HEK293T (cell line): ENCODE measurements around the gene CXXC5.

ENCODE experiments used
- ARNT ChIP-seq: fragments of 450-650 bp; IDR thresholded peaks from 2 replicates; pipeline ENCODE4 v1.6.1; 2017; ENCODE audit warnings: mild to moderate bottlenecking
- BHLHE40 ChIP-seq: fragments of 450-650 bp; IDR thresholded peaks from 2 replicates; pipeline ENCODE4 v1.6.1; 2016; ENCODE audit warnings: mild to moderate bottlenecking, moderate library complexity, borderline replicate concordance
- FOXM1 ChIP-seq: fragments of 450-650 bp; IDR thresholded peaks from 2 replicates; pipeline ENCODE4 v1.6.1; 2017; ENCODE audit warnings: mild to moderate bottlenecking, borderline replicate concordance
- L3MBTL2 ChIP-seq: fragments of 450-650 bp; conservative IDR thresholded peaks from 2 replicates; pipeline ENCODE4 v1.6.1; 2016; ENCODE audit warnings: mild to moderate bottlenecking
- LEF1 ChIP-seq: fragments of 450-650 bp; IDR thresholded peaks from 2 replicates; pipeline ENCODE4 v1.6.1; 2017; ENCODE audit warnings: mild to moderate bottlenecking, borderline replicate concordance
- NFRKB ChIP-seq: fragments of 450-650 bp; IDR thresholded peaks from 2 replicates; pipeline ENCODE4 v1.6.1; 2016; ENCODE audit warnings: mild to moderate bottlenecking, moderate library complexity
- SP1 ChIP-seq: fragments of 450-650 bp; IDR thresholded peaks from 2 replicates; pipeline ENCODE4 v1.6.1; 2017
- SUZ12 ChIP-seq: fragments of 450-650 bp; IDR thresholded peaks from 2 replicates; pipeline ENCODE4 v1.6.1; 2016; ENCODE audit warnings: mild to moderate bottlenecking
- TARDBP ChIP-seq: fragments of 450-650 bp; IDR thresholded peaks from 2 replicates; pipeline ENCODE4 v1.6.1; 2016
- ZNF384 ChIP-seq: fragments of 450-650 bp; IDR thresholded peaks from 2 replicates; pipeline ENCODE4 v1.6.1; 2016

DNA sequence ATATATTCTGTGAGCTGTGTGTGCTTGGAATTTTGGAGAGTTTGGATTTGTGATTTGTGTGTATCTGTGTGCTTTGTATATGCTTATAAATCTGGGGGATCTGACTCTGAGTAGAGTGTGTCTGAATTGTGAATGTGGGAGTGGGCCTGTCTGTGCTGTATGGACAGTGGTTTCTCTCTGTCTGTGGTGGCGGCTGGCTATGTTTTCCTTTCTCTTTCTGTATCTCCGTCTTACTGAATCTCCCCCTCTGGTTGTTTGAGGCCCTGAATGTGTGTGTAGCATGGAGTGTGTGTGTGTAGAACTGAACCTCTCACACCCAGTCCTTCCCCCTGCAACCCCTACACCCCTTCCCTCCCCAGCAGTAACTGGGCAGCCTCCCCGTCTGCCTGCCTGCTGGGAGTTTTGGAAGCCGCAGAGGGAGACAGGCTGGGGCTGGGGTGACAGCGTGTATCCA, 4.7 kb downstream of the CXXC5 start:
- TF ChIP-seq SP1 (no peak), L3MBTL2 (no peak), NFRKB (no peak), BHLHE40 (no peak), FOXM1 (no peak), TARDBP (no peak), SUZ12 (no peak), ARNT (no peak), ZNF384 (no peak), LEF1 (no peak)
